Keratinocyte (primary cell): ENCODE measurements around the gene PLEKHO2.

ENCODE experiments used
- EZH2 ChIP-seq: IDR thresholded peaks from one replicate; pipeline ENCODE4 v1.6.1; 2012; ENCODE audit warnings: inconsistent platforms, mild to moderate bottlenecking, low read length, moderate library complexity
- TF ChIP-seq, protein P1 (sequence below), 3 experiments: IDR thresholded peaks in 1 of 3; conservative IDR thresholded peaks in 1 of 3; optimal IDR thresholded peaks in 1 of 3; 2 replicates in 2 of 3; 3 replicates in 1 of 3; pipeline versions ENCODE3 to v1.5.1; 2011; ENCODE audit warnings: low read length in 3 of 3, mild to moderate bottlenecking in 3 of 3, moderate library complexity in 2 of 3, control low read depth in 1 of 3, inconsistent platforms in 1 of 3; ENCODE audit not compliant: insufficient read depth in 2 of 3; ENCODE audit errors: extremely low read depth in 1 of 3

- TF ChIP-seq, protein P1, sequence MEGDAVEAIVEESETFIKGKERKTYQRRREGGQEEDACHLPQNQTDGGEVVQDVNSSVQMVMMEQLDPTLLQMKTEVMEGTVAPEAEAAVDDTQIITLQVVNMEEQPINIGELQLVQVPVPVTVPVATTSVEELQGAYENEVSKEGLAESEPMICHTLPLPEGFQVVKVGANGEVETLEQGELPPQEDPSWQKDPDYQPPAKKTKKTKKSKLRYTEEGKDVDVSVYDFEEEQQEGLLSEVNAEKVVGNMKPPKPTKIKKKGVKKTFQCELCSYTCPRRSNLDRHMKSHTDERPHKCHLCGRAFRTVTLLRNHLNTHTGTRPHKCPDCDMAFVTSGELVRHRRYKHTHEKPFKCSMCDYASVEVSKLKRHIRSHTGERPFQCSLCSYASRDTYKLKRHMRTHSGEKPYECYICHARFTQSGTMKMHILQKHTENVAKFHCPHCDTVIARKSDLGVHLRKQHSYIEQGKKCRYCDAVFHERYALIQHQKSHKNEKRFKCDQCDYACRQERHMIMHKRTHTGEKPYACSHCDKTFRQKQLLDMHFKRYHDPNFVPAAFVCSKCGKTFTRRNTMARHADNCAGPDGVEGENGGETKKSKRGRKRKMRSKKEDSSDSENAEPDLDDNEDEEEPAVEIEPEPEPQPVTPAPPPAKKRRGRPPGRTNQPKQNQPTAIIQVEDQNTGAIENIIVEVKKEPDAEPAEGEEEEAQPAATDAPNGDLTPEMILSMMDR (optimal IDR thresholded peaks at IDR 0.05 in 1 of 3, IDR thresholded peaks at IDR 0.05 in 1 of 3, conservative IDR thresholded peaks at IDR 0.05 in 1 of 3; ENCODE audit: extremely low read depth in 1 of 3, insufficient read depth in 2 of 3, low read length in 3 of 3), result no peak
- TF ChIP-seq EZH2, result no peak
Observed at GRCh38 chr15:64884679-64885078, 43.0 kb downstream of the PLEKHO2 start.
